ENCODE data around the gene PLCH2. TPM values are rescaled to one million over a fixed set of nuclear protein-coding genes. Genes with fewer than 3 reads are reported as not detected.

The PLCH2 gene
- total and polyA plus RNA-seq, 4 donors, result 0.33 to 1.3 (median 1.0) TPM; not detected in 1

DNA sequence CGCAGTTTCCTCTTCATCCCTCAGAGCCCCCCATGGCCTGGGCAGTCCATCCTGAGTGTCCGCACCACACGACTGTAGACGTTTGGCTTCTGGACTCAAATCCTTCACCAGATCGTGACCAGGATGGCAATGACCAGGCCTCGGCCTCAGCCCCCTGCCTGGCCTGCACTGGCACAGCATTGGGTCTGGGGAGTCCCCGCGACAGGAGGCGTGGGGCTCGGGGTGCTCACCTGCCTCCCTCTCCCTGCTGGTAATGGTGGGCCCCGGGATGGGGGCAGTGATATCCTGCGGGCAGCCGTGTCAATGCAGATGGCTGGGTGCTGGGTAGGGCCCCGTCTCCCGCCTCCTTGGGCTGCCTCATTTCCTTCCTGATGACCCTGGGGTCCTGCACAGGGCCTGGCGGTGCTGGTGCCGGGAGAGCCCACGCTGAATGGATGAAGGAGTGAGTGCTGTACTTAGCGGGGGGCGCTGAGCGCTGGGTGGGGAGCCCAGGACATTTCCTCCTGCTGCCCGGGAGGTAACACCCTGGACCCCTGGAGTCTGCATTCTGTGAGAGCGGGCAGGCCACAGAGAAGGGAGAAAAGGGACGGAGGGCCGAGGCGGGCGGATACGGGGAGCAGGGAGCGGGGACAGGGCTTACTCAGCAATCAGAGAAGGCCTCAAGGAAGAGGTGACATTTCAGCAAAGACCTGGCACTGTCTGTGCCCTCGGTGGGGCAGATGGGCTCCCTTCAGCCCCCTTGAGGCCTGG, 78.0 kb downstream of the PLCH2 start:
- Histone ChIP-seq H3K9ac (ENCODE audit: low read depth in 1 of 2, low read length in 2 of 2) (no peak overlapping the region), H3K36me3 (ENCODE audit: control insufficient read depth in 4 of 4, insufficient read depth in 3 of 4, low read depth in 1 of 4, low read length in 3 of 4) (peaks cover 0 to 4% (median 2%) of the 10 kb centered on the region in 4 donors), H3K27ac (ENCODE audit: low read depth in 1 of 2, low read length in 2 of 2) (peak overlapping the region; percentile 50 to 83), H3K4me3 (ENCODE audit: low read depth in 1 of 3, low read length in 3 of 3) (no peak overlapping the region), H3K4me1 (ENCODE audit: control insufficient read depth in 4 of 4, insufficient read depth in 4 of 4, low read length in 3 of 4) (peaks cover 10 to 33% (median 22%) of the 10 kb centered on the region in 4 donors), H3K9me3 (ENCODE audit: control insufficient read depth in 4 of 4, low read length in 3 of 4) (no peaks in the 10 kb centered on the region), H3K27me3 (ENCODE audit: control insufficient read depth in 4 of 4, insufficient read depth in 4 of 4, low read length in 3 of 4) (no peaks in the 10 kb centered on the region)
- no peak for TF ChIP-seq HNF4A (conservative IDR thresholded peaks at IDR 0.05)
- peak; percentile 48 for TF ChIP-seq NR2F2 (IDR thresholded peaks at IDR 0.05)
- no peak for TF ChIP-seq JUND (IDR thresholded peaks at IDR 0.05)
- TF ChIP-seq, protein P1, sequence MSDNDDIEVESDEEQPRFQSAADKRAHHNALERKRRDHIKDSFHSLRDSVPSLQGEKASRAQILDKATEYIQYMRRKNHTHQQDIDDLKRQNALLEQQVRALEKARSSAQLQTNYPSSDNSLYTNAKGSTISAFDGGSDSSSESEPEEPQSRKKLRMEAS (IDR thresholded peaks at IDR 0.05), result no peak
- no peak for DNase-seq (ENCODE audit: low spot score)
- 79% methylated on average over 30 of the region's 30 CpGs for WGBS

DNA sequence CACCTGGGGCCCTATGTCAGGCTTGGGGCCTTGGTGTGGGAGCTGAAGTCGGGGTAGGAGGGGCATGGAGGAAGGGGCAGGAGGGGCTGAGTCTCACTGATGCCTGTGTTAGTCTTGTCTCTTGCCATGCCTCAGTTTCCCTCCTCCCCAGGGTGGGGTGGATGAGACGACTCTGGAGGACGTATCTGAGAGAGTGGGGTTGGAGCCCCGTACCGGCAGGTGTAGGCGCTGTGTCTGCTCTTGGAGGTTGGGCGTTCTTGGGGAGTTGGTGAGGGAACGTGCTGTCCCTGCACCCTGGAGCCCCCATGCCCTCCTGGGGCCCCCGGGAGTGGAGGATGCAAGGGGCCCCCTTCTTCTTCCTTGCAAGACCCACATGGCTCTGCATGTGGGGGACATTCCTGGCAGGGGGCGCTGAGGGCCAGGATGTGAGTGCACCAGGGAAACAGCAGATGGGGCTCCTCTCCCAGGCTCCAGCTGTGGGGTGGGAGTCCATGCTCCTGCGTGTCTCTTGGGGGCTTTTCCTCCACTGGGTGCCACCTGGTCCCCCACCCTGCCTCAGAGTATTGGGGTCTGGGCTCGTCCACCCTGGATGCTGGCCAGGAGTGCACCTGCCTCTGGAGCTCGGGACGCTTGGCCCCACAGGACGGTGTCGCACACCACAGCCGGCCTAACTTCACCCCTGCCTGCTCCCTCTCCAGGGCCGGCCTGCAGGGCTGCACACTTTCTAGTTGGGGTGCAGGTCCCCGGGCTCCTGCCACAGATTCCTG, 78.7 kb downstream of the PLCH2 start:
- 52% methylated on average over 19 of the region's 19 CpGs for WGBS
- Histone ChIP-seq H3K36me3 (ENCODE audit: control insufficient read depth in 4 of 4, insufficient read depth in 3 of 4, low read depth in 1 of 4, low read length in 3 of 4) (peaks cover 2 to 8% (median 4%) of the 10 kb centered on the region in 4 donors), H3K9me3 (ENCODE audit: control insufficient read depth in 4 of 4, low read length in 3 of 4) (no peaks in the 10 kb centered on the region), H3K4me1 (ENCODE audit: control insufficient read depth in 4 of 4, insufficient read depth in 4 of 4, low read length in 3 of 4) (peaks cover 7 to 27% (median 19%) of the 10 kb centered on the region in 4 donors), H3K4me3 (ENCODE audit: low read depth in 1 of 3, low read length in 3 of 3) (no peak overlapping the region), H3K27me3 (ENCODE audit: control insufficient read depth in 4 of 4, insufficient read depth in 4 of 4, low read length in 3 of 4) (no peaks in the 10 kb centered on the region), H3K27ac (ENCODE audit: low read depth in 1 of 2, low read length in 2 of 2) (peak overlapping the region; percentile 83 to 96), H3K9ac (ENCODE audit: low read depth in 1 of 2, low read length in 2 of 2) (no peak overlapping the region)
- TF ChIP-seq, protein P1 (IDR thresholded peaks at IDR 0.05), result no peak
- TF ChIP-seq, protein P2, sequence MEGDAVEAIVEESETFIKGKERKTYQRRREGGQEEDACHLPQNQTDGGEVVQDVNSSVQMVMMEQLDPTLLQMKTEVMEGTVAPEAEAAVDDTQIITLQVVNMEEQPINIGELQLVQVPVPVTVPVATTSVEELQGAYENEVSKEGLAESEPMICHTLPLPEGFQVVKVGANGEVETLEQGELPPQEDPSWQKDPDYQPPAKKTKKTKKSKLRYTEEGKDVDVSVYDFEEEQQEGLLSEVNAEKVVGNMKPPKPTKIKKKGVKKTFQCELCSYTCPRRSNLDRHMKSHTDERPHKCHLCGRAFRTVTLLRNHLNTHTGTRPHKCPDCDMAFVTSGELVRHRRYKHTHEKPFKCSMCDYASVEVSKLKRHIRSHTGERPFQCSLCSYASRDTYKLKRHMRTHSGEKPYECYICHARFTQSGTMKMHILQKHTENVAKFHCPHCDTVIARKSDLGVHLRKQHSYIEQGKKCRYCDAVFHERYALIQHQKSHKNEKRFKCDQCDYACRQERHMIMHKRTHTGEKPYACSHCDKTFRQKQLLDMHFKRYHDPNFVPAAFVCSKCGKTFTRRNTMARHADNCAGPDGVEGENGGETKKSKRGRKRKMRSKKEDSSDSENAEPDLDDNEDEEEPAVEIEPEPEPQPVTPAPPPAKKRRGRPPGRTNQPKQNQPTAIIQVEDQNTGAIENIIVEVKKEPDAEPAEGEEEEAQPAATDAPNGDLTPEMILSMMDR (IDR thresholded peaks at IDR 0.05; ENCODE audit: low read depth, low read length, missing input control), result peak; percentile 36
- TF ChIP-seq SP1 (IDR thresholded peaks at IDR 0.05), result no peak
- TF ChIP-seq RAD21 (IDR thresholded peaks at IDR 0.05), result peak; percentile 74 to 78
- DNase-seq (ENCODE audit: low spot score), result no peak

Other genes starting within 250 kb of the PLCH2 start
- 10 to 100 TPM; 18.9 to 21.3 TPM for gene SKI, start 248.0 kb upstream of the PLCH2 start, total RNA-seq
- gene SKI, start 248.0 kb upstream of the PLCH2 start, polyA plus RNA-seq, result 10 to 100 TPM in 1 of 2 donors, 1 to 10 TPM in 1; 3.2 to 20.1 TPM
- 1 to 10 TPM; 4.9 to 6.9 TPM for gene MORN1, start 84.7 kb upstream of the PLCH2 start, total RNA-seq
- gene MORN1, start 84.7 kb upstream of the PLCH2 start, polyA plus RNA-seq, result 1 to 10 TPM; 2.3 TPM
- 10 to 100 TPM; 43.5 to 78.8 TPM for gene RER1, start 84.4 kb upstream of the PLCH2 start, total RNA-seq
- 100 to 1,000 TPM; 101 to 142 TPM for gene RER1, start 84.4 kb upstream of the PLCH2 start, polyA plus RNA-seq
- gene PEX10, start 63.7 kb upstream of the PLCH2 start, total RNA-seq, result 10 to 100 TPM; 10.7 to 16.4 TPM
- 10 to 100 TPM in 1 of 2 donors, 1 to 10 TPM in 1; 6.2 to 12.9 TPM for gene PEX10, start 63.7 kb upstream of the PLCH2 start, polyA plus RNA-seq
- gene PANK4, start 50.3 kb downstream of the PLCH2 start, total RNA-seq, result 10 to 100 TPM; 13.6 to 26.8 TPM
- gene PANK4, start 50.3 kb downstream of the PLCH2 start, polyA plus RNA-seq, result 10 to 100 TPM in 1 of 2 donors, 1 to 10 TPM in 1; 6.2 to 11.6 TPM
- under 1 TPM; 0.08 to 0.93 TPM for gene HES5, start 54.0 kb downstream of the PLCH2 start, total RNA-seq
- not detected for gene HES5, start 54.0 kb downstream of the PLCH2 start, polyA plus RNA-seq
- 10 to 100 TPM; 14.8 to 28.9 TPM for gene TNFRSF14, start 80.1 kb downstream of the PLCH2 start, total RNA-seq
- gene TNFRSF14, start 80.1 kb downstream of the PLCH2 start, polyA plus RNA-seq, result 10 to 100 TPM; 29.2 to 38.1 TPM
- 10 to 100 TPM in 1 of 2 donors, 1 to 10 TPM in 1; 4.6 to 10.2 TPM for gene PRXL2B, start 110.5 kb downstream of the PLCH2 start, total RNA-seq
- 10 to 100 TPM in 1 of 2 donors, 1 to 10 TPM in 1; 6.0 to 10.2 TPM for gene PRXL2B, start 110.5 kb downstream of the PLCH2 start, polyA plus RNA-seq
- under 1 TPM in 1 of 2 donors, not detected in 1; under 0.01 TPM for gene MMEL1, start 156.7 kb downstream of the PLCH2 start, total RNA-seq
- gene MMEL1, start 156.7 kb downstream of the PLCH2 start, polyA plus RNA-seq, result under 1 TPM in 1 of 2 donors, not detected in 1; 0.42 TPM

Measured in liver (tissue), 9 donors.